IMR-90 (cell line): Measurements from ENCODE around the gene ANKRD44. TPM values are rescaled to one million over a fixed set of nuclear protein-coding genes. Genes with fewer than 3 reads are reported as not detected.

ENCODE experiments used
- ATAC-seq: fragments of 200-7000 bp; cut with Tn5 transposase; 2 replicates; pipeline ENCODE4 v1.9.1; 2020; ENCODE audit warnings: low read depth, mild to moderate bottlenecking, moderate library complexity
- BruUV-seq: library from RNA; stranded (reverse); fragments of 400-500 nt; replicated peaks from 2 replicates; lab custom pipeline; 2021; lab: Mats Ljungman, UMichigan
- CTCF ChIA-PET: fragments of 300-600 bp; formaldehyde crosslinking; extraction: SDS; loops from one replicate; lab custom pipeline; 2021; ENCODE audit warnings: antibody characterized with exemption; lab: Yijun Ruan, JAX
- POLR2A ChIA-PET: fragments of 300-600 bp; sonication (Branson Sonifier 250); formaldehyde crosslinking; loops from one replicate; lab custom pipeline; 2022; ENCODE audit warnings: antibody characterized with exemption; ENCODE audit not compliant: unreplicated experiment; lab: Charles Lee
- DNase-seq: peaks from one replicate; pipeline ENCODE4 v3.0.0; 2013
- H2AFZ ChIP-seq: replicated peaks from 2 replicates; pipeline ENCODE3; 2013; ENCODE audit warnings: low read length, mild to moderate bottlenecking; ENCODE audit not compliant: poor library complexity
- H2AK5ac ChIP-seq: 2 replicates; pipeline ENCODE4 v1.6.1; 2013; ENCODE audit warnings: low read depth, low read length, inconsistent platforms
- H2AK9ac ChIP-seq: replicated peaks from 2 replicates; pipeline ENCODE3; 2013; ENCODE audit warnings: mild to moderate bottlenecking, low read depth, low read length, moderate library complexity; ENCODE audit not compliant: poor library complexity
- H2BK120ac ChIP-seq: 2 replicates; pipeline ENCODE4 v1.6.1; 2013; ENCODE audit warnings: low read depth, low read length, inconsistent platforms
- H2BK15ac ChIP-seq: 3 replicates; pipeline ENCODE4 v1.6.1; 2013; ENCODE audit warnings: low read depth, low read length, inconsistent platforms
- H2BK20ac ChIP-seq: 2 replicates; pipeline ENCODE4 v1.6.1; 2013; ENCODE audit warnings: low read depth, mild to moderate bottlenecking, inconsistent platforms, low read length, moderate library complexity
- H2BK5ac ChIP-seq: 2 replicates; pipeline ENCODE4 v1.6.1; 2013; ENCODE audit warnings: mild to moderate bottlenecking, low read depth, low read length, inconsistent platforms; ENCODE audit not compliant: poor library complexity, severe bottlenecking
- H3K14ac ChIP-seq: replicated peaks from 2 replicates; pipeline ENCODE4 v1.6.1; 2013; ENCODE audit warnings: low read depth, low read length, inconsistent platforms
- H3K18ac ChIP-seq: 2 replicates; pipeline ENCODE4 v1.6.1; 2013; ENCODE audit warnings: low read depth, low read length, control low read depth
- H3K23ac ChIP-seq: 2 replicates; pipeline ENCODE4 v1.6.1; 2013; ENCODE audit warnings: low read depth, low read length, inconsistent platforms
- H3K27ac ChIP-seq: 2 replicates; pipeline ENCODE4 v1.5.1; 2013; ENCODE audit warnings: mild to moderate bottlenecking, control low read depth, low read length; ENCODE audit not compliant: insufficient read depth
- H3K27me3 ChIP-seq: 2 replicates; pipeline ENCODE4 v1.6.1; 2013; ENCODE audit warnings: low read length; ENCODE audit not compliant: control insufficient read depth, insufficient read depth
- H3K36me3 ChIP-seq: 2 replicates; pipeline ENCODE4 v1.6.1; 2013; ENCODE audit warnings: low read length, mixed read lengths; ENCODE audit not compliant: control insufficient read depth, insufficient read depth
- H3K4ac ChIP-seq: 2 replicates; pipeline ENCODE4 v1.6.1; 2013; ENCODE audit warnings: low read depth, low read length, inconsistent platforms
- H3K4me1 ChIP-seq: 2 replicates; pipeline ENCODE4 v1.6.1; 2013; ENCODE audit warnings: low read length, mixed read lengths; ENCODE audit not compliant: control insufficient read depth, insufficient read depth
- H3K4me2 ChIP-seq: 2 replicates; pipeline ENCODE4 v1.6.1; 2013; ENCODE audit warnings: low read depth, mild to moderate bottlenecking, control low read depth, low read length, moderate library complexity
- H3K4me3 ChIP-seq: 2 replicates; pipeline ENCODE4 v1.5.1; 2013; ENCODE audit warnings: low read depth, mild to moderate bottlenecking, control low read depth, low read length, moderate library complexity; ENCODE audit not compliant: insufficient read depth
- H3K56ac ChIP-seq: 2 replicates; pipeline ENCODE4 v1.6.1; 2013; ENCODE audit warnings: low read length, inconsistent platforms; ENCODE audit not compliant: insufficient read depth; ENCODE audit errors: extremely low read depth
- H3K79me1 ChIP-seq, 2 experiments: 2 replicates each; pipeline ENCODE4 v1.6.1; 2013; ENCODE audit warnings: low read length in 2 of 2, inconsistent platforms in 1 of 2, low read depth in 1 of 2
- H3K9ac ChIP-seq: 2 replicates; pipeline ENCODE4 v1.6.1; 2013; ENCODE audit warnings: low read depth, low read length, control low read depth
- H3K9me1 ChIP-seq: 2 replicates; pipeline ENCODE4 v1.6.1; 2013; ENCODE audit warnings: low read length, inconsistent platforms; ENCODE audit not compliant: insufficient read depth
- H3K9me3 ChIP-seq: 2 replicates; pipeline ENCODE4 v1.6.1; 2013; ENCODE audit warnings: low read length; ENCODE audit not compliant: control insufficient read depth, insufficient read depth
- H4K20me1 ChIP-seq: 2 replicates; pipeline ENCODE4 v1.6.1; 2013; ENCODE audit warnings: low read length, inconsistent platforms; ENCODE audit not compliant: insufficient read depth
- H4K5ac ChIP-seq: 2 replicates; pipeline ENCODE4 v1.6.1; 2013; ENCODE audit warnings: mild to moderate bottlenecking, low read depth, low read length, control low read depth
- H4K8ac ChIP-seq, 2 experiments: 2 replicates each; pipeline ENCODE4 v1.6.1; 2013; ENCODE audit warnings: low read depth in 2 of 2, low read length in 2 of 2, control low read depth in 1 of 2, inconsistent platforms in 1 of 2
- H4K91ac ChIP-seq: 2 replicates; pipeline ENCODE4 v1.6.1; 2013; ENCODE audit warnings: low read depth, low read length, inconsistent platforms; ENCODE audit not compliant: insufficient read depth
- BHLHE40 ChIP-seq: fragments of 150-350 bp; IDR thresholded peaks from 2 replicates; pipeline ENCODE4 v1.6.1; 2016; ENCODE audit warnings: mild to moderate bottlenecking, low read depth, low read length
- CEBPB ChIP-seq: IDR thresholded peaks from 2 replicates; pipeline ENCODE4 v1.6.1; 2012; ENCODE audit warnings: low read depth, low read length, improper control_type of control experiment
- CHD1 ChIP-seq: IDR thresholded peaks from 2 replicates; pipeline ENCODE4 v1.6.1; 2012; ENCODE audit warnings: low read depth, low read length, improper control_type of control experiment
- FOS ChIP-seq: fragments of 150-350 bp; IDR thresholded peaks from 2 replicates; pipeline ENCODE4 v1.6.1; 2016; ENCODE audit warnings: low read depth, low read length
- MAFK ChIP-seq: IDR thresholded peaks from 2 replicates; pipeline ENCODE4 v1.6.1; 2012; ENCODE audit warnings: low read depth, low read length, improper control_type of control experiment
- MAZ ChIP-seq: IDR thresholded peaks from 2 replicates; pipeline ENCODE4 v1.6.1; 2012; ENCODE audit warnings: low read depth, mild to moderate bottlenecking, low read length, improper control_type of control experiment, moderate library complexity, borderline replicate concordance
- MXI1 ChIP-seq: IDR thresholded peaks from 2 replicates; pipeline ENCODE4 v1.6.1; 2012; ENCODE audit warnings: low read depth, mild to moderate bottlenecking, low read length, moderate library complexity, borderline replicate concordance
- NFE2L2 ChIP-seq: fragments of 150-350 bp; IDR thresholded peaks from 2 replicates; pipeline ENCODE4 v1.6.1; 2016; ENCODE audit warnings: low read depth, mild to moderate bottlenecking, low read length
- POLR2A ChIP-seq: IDR thresholded peaks from 2 replicates; pipeline ENCODE4 v1.6.1; 2012; ENCODE audit warnings: mild to moderate bottlenecking, low read depth, low read length
- RAD21 ChIP-seq: IDR thresholded peaks from 2 replicates; pipeline ENCODE4 v1.6.1; 2012; ENCODE audit warnings: low read length, improper control_type of control experiment
- RCOR1 ChIP-seq: IDR thresholded peaks from 2 replicates; pipeline ENCODE4 v1.6.1; 2012; ENCODE audit warnings: mild to moderate bottlenecking, low read length, improper control_type of control experiment; ENCODE audit not compliant: insufficient replicate concordance
- RFX5 ChIP-seq: IDR thresholded peaks from 2 replicates; pipeline ENCODE4 v1.8.0; 2012; ENCODE audit warnings: low read depth, mild to moderate bottlenecking, low read length, moderate library complexity
- SMC3 ChIP-seq: fragments of 150-350 bp; IDR thresholded peaks from 2 replicates; pipeline ENCODE4 v1.6.1; 2016; ENCODE audit warnings: low read depth, mild to moderate bottlenecking, antibody characterized with exemption, low read length, moderate library complexity
- WGBS, 2 experiments: methylation state at CpG; one replicate each; pipeline versions ENCODE4 v1.1.5 to v1.1.7; 2013; ENCODE audit warnings: missing lambda C conversion rate in 2 of 2; ENCODE audit not compliant: insufficient read length in 1 of 2; ENCODE audit errors: extremely low coverage in 2 of 2; 5-methylcytosine and 5-hydroxymethylcytosine counted together
- dilution Hi-C: fragments of 300-500 bp; cut with HindIII; formaldehyde crosslinking; loops from one replicate; pipeline ENCODE4 v1.14.3; 2018; ENCODE audit warnings: low sequenced_read_pairs; ENCODE audit not compliant: unreplicated experiment
- in situ Hi-C: fragments of 300-500 bp; cut with MboI; formaldehyde crosslinking; loops from 3 replicates; pipeline ENCODE4 v1.14.3; 2019; ENCODE audit warnings: low sequenced_read_pairs, inconsistent platforms, mixed read lengths
- intact Hi-C: fragments of 100-400 bp; cut with micrococcal nuclease; formaldehyde crosslinking; loops from 2 replicates; pipeline ENCODE4 v1.10.0; 2022
- polyA plus RNA-seq, 3 experiments: library from polyadenylated mRNA; depleted of rRNA; stranded (reverse); fragments of >200 nt; gene quantifications; 2 replicates each; pipeline ENCODE4 v1.2.3, GENCODE V29; 2012; ENCODE audit warnings: low replicate concordance in 1 of 3
- total RNA-seq: library from RNA; depleted of rRNA; stranded (reverse); fragments of >200 nt; gene quantifications from 2 replicates; pipeline ENCODE4 v1.2.3, GENCODE V29; 2012
- TF ChIP-seq, protein P1 (sequence below): fragments of 150-350 bp; IDR thresholded peaks from 2 replicates; pipeline ENCODE4 v1.6.1; 2017; ENCODE audit warnings: mild to moderate bottlenecking, antibody characterized with exemption, low read length, low read depth
- TF ChIP-seq, protein P2 (sequence below): conservative IDR thresholded peaks from 2 replicates; pipeline ENCODE4 v1.5.1; 2012; ENCODE audit warnings: mild to moderate bottlenecking, low read depth, low read length, improper control_type of control experiment
- TF ChIP-seq, protein P3 (sequence below): fragments of 150-350 bp; IDR thresholded peaks from 2 replicates; pipeline ENCODE4 v1.6.1; 2016; ENCODE audit warnings: low read depth, mild to moderate bottlenecking, low read length, moderate library complexity, borderline replicate concordance

ANKRD44 gene
- total and polyA plus RNA-seq, 2 of the 4 experiments (the other 2 are of a cell fraction) = 5.2 to 15.6 TPM

DNA sequence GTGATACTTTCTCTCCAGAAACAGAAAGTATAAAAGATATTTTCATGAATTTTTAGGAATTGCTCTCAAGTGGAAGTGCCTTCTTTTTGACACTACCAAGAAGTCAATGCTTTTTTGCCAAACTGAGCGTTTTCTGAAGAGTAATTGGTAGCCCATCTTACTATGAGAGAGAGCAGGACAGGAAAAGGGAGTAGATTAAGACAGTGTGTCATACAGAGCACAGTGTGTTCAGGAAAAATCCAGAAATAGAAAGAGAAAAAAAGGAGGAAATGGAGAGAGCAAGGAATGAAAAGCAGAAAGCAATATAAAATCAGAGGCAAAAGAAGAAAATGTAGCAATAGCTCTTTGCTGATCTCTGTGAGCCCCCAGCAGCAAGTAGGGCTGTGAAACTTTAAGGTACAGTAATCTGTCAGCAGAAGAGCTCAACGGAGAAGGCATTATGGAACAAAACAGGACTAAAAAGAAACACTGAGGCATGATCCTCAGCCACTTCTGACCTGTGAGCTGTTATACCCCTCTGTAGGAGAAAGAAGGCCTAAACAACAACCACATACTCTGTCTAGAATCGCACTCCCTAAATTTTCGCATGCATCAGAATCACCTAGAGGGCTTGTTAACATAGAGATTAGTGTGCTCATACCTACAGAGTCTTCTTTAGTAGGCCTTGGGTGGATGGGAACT, 369.0 kb downstream of the ANKRD44 start:
- Histone ChIP-seq H3K9me3 (no peaks in the 10 kb centered on the region), H2AFZ (peak overlapping the region; percentile 62), H3K27me3 (no peaks in the 10 kb centered on the region), H4K91ac (no peak overlapping the region), H2BK120ac (no peak overlapping the region), H3K27ac (no peak overlapping the region), H3K4me3 (no peak overlapping the region), H3K79me1 (no peaks in the 10 kb centered on the region), H4K5ac (no peak overlapping the region), H3K36me3 (no peaks in the 10 kb centered on the region), H3K56ac (no peak overlapping the region), H3K9me1 (no peaks in the 10 kb centered on the region), H2BK20ac (no peak overlapping the region), H4K8ac (no peak overlapping the region), H3K18ac (no peak overlapping the region), H3K23ac (no peak overlapping the region), H3K4ac (no peak overlapping the region), H2BK15ac (no peak overlapping the region), H4K20me1 (no peaks in the 10 kb centered on the region), H3K9ac (no peak overlapping the region), H2AK9ac (no peak overlapping the region), H3K14ac (no peak overlapping the region), H3K4me1 (no peaks in the 10 kb centered on the region; the same call in 1 of the 2 replicates), H3K4me2 (no peak overlapping the region), H2AK5ac (no peak overlapping the region), H2BK5ac (no peak overlapping the region)
- ChIA-PET POLR2A (no interaction called here), CTCF (interaction anchor here (0.7 kb wide), 1 partner anchor 14 kb away, joined by 3 read pairs; no protein-coding TSS in a partner anchor)
- no peak for DNase-seq
- TF ChIP-seq CEBPB (no peak), MAFK (no peak), MAZ (no peak), NFE2L2 (no peak), FOS (no peak), BHLHE40 (no peak), POLR2A (no peak), RFX5 (no peak), RAD21 (no peak), RCOR1 (no peak), CHD1 (no peak), SMC3 (no peak), MXI1 (no peak)
- TF ChIP-seq, protein P1, sequence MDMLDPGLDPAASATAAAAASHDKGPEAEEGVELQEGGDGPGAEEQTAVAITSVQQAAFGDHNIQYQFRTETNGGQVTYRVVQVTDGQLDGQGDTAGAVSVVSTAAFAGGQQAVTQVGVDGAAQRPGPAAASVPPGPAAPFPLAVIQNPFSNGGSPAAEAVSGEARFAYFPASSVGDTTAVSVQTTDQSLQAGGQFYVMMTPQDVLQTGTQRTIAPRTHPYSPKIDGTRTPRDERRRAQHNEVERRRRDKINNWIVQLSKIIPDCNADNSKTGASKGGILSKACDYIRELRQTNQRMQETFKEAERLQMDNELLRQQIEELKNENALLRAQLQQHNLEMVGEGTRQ = no peak
- TF ChIP-seq, protein P2, sequence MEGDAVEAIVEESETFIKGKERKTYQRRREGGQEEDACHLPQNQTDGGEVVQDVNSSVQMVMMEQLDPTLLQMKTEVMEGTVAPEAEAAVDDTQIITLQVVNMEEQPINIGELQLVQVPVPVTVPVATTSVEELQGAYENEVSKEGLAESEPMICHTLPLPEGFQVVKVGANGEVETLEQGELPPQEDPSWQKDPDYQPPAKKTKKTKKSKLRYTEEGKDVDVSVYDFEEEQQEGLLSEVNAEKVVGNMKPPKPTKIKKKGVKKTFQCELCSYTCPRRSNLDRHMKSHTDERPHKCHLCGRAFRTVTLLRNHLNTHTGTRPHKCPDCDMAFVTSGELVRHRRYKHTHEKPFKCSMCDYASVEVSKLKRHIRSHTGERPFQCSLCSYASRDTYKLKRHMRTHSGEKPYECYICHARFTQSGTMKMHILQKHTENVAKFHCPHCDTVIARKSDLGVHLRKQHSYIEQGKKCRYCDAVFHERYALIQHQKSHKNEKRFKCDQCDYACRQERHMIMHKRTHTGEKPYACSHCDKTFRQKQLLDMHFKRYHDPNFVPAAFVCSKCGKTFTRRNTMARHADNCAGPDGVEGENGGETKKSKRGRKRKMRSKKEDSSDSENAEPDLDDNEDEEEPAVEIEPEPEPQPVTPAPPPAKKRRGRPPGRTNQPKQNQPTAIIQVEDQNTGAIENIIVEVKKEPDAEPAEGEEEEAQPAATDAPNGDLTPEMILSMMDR = no peak
- TF ChIP-seq, protein P3, sequence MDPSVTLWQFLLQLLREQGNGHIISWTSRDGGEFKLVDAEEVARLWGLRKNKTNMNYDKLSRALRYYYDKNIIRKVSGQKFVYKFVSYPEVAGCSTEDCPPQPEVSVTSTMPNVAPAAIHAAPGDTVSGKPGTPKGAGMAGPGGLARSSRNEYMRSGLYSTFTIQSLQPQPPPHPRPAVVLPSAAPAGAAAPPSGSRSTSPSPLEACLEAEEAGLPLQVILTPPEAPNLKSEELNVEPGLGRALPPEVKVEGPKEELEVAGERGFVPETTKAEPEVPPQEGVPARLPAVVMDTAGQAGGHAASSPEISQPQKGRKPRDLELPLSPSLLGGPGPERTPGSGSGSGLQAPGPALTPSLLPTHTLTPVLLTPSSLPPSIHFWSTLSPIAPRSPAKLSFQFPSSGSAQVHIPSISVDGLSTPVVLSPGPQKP = no peak
- intact Hi-C loops = no loop called here
- in situ Hi-C loops = no loop called here
- dilution Hi-C loops = no loop called here
- BruUV-seq = no TSS peak
- no peak for ATAC-seq
- WGBS, 2 experiments = 40% methylated on average over 1 of the region's 4 CpGs; no CpG with 5 or more reads in 1 of the 2 experiments
